ENCODE data around the gene MRPS18C. TPM values are rescaled to one million over a fixed set of nuclear protein-coding genes. Genes with fewer than 3 reads are reported as not detected.
"Not testable (repeated sequence)": the region's sequence is repeated elsewhere in the genome, so short reads cannot be mapped to it uniquely, and the experiment has no call there.

The MRPS18C gene
- total RNA-seq, result 17.2 and 23.1 TPM in 2 replicates

DNA sequence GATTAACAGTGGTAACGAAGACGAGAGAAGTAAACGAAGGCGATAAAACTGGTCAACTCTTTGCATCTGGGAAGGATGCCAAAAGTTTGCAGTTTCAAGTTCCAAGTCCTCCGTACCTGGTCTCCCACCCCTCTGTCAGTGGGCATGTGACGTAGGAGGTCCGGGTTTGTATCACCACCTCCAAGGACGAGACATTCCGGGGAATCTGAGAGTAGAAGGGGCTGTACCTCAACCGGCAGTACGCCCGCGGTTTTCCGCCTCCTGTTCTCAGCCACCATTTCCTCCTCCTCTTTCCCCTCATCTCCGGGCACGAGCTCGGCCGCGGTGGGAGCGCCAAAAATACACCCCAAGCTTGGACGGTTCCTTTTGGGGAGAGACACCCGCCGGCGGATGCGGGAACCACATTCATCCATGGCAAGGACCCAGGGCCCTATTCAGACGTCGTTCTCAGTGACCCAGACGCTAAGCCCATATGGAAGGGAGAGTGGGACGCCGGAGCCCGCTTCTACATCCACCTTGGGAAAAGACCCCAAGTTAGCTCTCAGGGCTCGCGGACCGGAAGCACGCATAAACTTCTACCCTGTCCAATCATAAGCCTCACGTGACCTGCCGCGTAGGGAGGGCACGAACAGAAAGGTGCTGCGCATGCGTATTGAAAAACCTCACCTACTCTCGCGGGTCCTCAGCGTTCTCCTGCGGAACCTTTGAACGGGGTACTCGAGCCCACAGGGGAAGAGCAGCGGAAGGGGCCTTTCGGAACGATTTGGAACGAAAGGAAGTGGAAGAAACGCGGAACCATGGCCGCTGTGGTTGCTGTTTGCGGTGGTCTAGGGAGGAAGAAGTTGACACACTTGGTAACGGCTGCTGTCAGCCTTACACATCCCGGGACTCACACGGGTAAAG, at the start of gene MRPS18C, which contains the start of gene HELQ:
MRPS18C (plus strand) TSS at position 778 of the 903 bp plus-strand sequence; CDS start at position 798, 20 bp downstream.
HELQ (minus strand) TSS at position 543 of the 903 bp plus-strand sequence; CDS start at position 413, 130 bp downstream.
- peak; percentile 97 for DNase-seq (ENCODE audit: low read depth)

DNA sequence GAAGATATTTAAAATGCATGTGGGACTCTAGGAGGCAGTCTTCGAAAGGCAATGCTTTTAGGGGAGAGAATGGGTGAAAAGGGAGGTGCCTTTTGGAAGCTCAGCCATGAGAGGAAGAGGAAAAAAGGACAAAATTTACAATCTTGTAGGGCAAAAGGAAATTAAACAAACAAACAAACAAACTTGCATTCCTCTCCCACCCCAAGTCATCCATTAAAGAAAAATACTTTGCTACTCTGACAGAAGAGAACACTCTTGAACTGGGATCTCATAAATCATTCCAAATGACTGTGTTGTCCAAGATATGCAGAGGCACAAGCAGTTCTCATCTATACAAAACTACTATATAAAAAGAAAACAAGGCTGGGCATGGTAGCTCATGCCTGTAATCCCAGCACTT, 47.0 kb upstream of the MRPS18C start:
- no peak for DNase-seq (ENCODE audit: low read depth)

DNA sequence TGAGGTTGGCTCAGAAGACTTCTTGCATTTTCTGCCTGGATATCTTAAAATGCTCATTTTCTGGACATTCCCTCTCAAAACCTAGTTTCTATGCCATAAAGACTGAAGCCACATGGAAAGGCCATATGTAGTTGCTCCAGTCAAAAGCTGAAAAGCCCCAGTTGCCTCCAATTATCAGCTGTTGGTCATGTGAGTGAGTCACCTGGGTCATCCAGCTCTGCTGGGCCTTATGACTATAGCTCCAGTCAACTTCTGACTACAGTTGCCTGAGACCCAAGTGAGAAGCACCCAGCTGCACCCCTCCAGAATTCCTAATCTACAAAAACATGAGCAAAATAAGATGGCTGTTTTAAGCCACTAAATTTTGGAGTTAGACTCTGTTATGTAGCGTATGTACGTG, 42.2 kb upstream of the MRPS18C start:
- no peak for DNase-seq (ENCODE audit: low read depth)

DNA sequence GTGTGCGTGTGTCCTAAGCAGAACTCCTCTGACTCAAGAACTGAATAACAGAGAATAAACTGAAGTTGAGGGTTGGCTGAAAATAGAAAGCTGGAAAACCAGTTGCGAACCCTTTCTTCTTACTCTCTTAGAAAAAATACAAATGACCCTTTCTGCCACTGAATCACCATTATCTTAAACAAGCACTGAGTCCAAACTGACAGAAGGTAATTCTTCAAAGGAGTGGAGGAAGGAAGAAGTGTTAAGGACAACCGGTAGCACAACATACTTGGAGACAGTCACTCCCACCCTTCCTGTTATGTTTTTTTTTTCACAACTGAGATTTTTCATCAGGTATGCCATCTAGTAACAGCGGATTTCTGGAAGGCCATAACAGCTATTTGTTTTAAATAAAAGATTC, 38.3 kb upstream of the MRPS18C start:
- no peak for DNase-seq (ENCODE audit: low read depth)

DNA sequence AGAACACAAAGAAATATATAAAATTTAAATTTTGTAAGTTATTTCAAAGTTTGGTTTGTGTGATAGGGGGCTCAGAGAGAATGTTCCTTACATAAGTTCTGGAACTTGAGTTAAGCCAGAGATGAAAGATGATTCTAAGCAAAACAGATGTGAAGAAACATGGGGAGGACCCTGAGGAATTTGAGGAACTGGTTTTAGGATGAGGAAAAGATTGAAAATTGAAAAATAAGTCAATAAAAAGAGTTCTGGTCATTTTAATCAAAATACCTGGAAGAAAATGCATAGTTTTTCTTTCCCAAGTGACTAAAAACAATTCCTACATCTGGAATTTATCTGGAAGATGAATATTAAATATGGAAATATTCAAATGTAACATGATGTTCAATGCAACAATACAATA, 37.6 kb upstream of the MRPS18C start:
- no peak for DNase-seq (ENCODE audit: low read depth)

DNA sequence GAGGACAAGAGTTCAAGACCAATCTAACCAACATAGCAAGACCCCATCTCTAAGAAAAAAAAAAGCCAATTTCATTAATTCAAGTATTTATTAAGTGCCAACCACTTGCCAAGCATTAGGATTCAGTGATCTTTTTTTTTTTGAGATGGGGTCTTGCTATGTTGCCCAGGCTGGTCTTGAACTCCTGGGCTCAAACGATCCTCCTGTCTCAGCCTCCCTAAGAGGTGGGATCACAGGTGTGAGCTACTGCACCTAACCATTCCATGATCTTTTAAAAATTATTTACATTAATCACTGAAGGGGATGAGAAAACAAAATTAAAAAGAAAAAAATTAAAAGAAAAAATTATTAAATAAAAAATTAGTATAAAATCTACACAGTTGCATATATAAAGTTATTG, 24.7 kb upstream of the MRPS18C start:
- DNase-seq (ENCODE audit: low read depth), result no peak

DNA sequence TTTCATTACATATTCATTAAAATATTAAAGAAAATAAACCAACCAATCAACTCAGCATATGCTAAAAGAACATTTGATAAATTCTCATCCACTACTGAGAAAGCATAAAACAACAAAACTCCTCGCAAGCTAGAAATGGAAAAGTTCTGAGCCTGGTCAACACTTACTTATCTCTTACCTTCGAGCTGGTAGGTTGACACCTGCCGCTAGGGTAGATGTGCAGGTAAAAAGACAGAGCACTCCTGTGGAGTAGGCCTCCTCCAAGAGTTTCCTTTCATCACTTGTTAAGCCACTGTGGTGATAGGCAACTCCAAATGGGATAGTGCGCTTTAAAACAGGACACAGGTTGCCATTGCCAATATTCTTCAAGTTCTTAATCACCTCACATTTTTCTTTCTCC, 19.2 kb upstream of the MRPS18C start:
- DNase-seq (ENCODE audit: low read depth), result no peak

DNA sequence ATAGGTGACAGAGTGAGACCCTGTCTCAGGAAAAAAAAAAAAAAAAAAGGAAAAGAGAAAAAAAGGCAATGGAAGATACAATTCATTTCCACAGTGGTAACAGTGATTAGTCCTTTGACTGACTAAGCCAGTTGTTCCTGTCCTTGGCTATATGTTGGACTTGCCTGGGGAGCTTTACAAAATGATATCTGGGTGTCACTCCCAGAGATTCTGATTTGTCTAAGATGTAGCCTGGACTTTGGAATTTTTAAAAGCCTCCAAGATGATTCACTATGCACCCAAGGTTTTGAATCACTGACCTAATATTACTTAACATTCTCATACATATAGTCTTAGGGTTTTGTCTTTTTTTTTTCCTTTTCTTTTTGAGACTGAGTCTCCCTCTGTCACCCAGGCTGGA, 17.1 kb upstream of the MRPS18C start:
- DNase-seq (ENCODE audit: low read depth), result no peak

DNA sequence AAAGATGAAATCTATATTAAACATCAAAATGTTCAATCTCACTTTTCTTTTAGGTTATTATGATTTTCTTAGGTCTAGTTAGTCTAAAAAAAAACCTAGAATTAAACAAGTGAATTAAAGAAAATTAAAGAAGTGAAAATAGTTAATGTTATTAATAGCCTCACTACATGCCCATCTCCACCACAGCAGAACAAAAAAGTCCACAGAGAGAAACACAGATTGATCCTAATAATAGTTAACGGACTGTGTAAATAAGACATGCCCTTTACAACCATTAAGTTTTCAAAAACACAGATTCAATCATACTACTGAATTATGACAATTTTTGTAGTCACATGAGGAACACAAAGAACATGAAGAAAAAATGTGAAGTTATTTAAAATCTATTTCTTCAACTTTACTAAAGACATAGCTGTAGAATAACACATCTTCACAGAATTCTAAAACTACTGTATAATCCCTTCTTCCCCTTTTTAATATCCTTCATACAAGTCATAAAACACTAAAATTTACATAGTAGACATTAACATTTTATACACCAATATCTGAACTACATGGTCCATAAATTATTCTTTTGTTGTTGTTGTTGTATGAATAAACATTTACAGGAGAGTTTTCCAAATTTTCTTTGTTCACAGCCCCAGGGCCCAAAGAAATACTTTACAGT, 15.6 kb upstream of the MRPS18C start:
- DNase-seq (ENCODE audit: low read depth), result no peak

DNA sequence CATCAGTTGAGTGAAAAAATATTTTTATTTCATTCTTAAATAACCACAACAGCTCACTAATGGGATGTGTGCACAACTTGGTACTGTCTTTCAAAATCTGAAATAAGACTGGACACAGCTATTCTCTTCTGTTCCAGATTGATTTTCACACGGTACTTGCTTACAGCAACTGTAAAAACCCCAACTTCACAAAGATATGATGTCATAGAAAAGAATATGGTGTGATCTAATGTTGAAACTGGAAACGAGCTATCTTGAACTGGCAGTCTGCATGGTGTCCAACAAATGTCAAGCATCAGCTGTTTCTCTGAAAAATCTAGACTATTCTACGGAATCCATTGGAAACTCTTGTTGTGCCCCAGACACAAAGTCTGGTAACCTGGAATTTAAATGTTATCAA, 15.0 kb upstream of the MRPS18C start:
- no peak for DNase-seq (ENCODE audit: low read depth)

DNA sequence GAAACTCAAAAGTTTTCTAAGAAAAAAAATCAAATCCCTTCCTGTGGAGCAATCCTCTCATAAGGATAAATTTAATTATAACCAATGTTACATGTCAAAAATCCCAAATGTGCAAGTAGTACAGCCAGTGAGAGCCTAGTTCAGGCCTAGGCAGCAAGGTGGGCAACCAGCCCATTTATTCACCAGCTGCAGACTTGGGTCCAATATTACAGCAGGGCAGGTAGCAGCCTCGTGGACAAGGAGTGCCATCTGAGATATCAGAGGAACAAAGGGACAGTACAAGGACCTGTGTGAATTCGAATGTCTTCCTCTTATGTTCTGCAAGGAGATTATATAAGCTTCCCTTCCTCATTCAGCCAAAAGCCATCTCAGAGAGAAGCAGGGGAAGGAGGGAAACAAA, 6.8 kb upstream of the MRPS18C start:
- DNase-seq (ENCODE audit: low read depth), result no peak

DNA sequence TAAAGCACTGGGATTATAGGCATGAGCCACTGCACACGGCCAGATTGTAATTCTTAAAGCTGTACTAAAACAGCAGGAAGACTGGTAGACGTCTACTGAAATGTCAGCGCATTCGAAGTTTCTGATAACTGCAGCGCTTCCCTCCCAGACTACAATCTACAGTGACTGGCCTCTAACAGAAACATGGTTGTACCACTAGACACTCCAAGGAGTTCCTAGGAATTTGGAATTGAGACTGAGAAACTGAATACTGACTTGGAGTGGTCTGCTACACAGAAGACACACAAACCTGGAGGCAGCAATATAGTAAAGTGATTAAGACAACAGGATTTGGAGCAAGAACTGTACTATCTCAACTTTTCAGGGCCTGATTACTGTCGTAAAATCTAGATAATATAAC, 1.2 kb upstream of the MRPS18C start:
- DNase-seq (ENCODE audit: low read depth), result peak; percentile 13

DNA sequence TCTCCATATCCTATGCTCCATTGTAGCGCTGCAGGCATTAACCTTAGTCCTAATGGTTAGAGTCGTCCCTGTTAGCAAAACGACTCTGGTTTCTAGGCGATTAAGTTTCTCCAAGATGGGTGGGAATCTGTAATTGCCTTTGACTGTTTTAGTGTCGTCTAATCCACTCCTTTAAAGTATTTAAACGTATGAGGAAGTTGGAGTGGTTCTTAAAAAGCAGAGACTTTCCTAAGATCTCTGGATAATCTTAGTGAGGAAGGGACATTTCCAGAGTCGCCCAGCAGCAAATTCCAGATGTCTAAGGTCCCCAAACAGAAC, 285 bp downstream of the MRPS18C start:
- DNase-seq (ENCODE audit: low read depth), result no peak

DNA sequence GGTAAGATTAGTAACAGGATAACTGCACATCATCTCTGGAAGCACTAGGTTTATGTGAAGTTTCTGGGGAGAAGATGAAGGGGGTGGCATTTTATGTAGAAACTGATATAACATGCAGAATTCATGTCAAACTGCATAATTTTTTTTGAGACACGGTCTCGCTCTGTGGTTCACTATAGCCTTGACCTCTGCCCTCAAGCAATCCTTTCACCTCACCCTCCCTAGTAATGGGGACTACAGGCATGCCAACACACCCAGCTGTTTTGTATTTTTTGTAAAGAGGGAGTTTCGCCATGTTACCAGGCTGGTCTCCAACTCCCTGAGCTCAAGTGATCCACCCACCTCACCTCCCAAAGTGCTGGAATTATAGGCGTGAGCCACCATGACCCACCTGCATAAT, 17.6 kb downstream of the MRPS18C start:
- no peak for DNase-seq (ENCODE audit: low read depth)

DNA sequence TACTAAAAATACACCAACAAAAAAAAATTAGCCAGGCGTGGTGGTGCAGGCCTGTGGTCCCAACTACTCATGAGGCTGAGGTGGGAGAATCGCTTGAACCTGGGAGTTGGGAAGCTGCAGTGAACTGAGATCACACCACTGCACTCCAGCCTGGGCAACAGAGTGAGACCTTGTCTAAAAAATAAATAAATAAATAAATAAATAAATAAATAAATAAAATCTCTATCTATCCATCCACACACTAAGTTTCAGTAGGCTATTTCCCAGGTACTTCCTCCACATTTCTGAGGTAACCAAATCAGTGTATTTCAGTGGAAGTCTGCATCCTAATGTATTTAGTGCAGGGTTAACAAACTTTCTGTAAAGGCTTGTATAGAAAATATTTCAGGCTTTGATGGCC, 18.1 kb downstream of the MRPS18C start:
- DNase-seq (ENCODE audit: low read depth), result no peak

DNA sequence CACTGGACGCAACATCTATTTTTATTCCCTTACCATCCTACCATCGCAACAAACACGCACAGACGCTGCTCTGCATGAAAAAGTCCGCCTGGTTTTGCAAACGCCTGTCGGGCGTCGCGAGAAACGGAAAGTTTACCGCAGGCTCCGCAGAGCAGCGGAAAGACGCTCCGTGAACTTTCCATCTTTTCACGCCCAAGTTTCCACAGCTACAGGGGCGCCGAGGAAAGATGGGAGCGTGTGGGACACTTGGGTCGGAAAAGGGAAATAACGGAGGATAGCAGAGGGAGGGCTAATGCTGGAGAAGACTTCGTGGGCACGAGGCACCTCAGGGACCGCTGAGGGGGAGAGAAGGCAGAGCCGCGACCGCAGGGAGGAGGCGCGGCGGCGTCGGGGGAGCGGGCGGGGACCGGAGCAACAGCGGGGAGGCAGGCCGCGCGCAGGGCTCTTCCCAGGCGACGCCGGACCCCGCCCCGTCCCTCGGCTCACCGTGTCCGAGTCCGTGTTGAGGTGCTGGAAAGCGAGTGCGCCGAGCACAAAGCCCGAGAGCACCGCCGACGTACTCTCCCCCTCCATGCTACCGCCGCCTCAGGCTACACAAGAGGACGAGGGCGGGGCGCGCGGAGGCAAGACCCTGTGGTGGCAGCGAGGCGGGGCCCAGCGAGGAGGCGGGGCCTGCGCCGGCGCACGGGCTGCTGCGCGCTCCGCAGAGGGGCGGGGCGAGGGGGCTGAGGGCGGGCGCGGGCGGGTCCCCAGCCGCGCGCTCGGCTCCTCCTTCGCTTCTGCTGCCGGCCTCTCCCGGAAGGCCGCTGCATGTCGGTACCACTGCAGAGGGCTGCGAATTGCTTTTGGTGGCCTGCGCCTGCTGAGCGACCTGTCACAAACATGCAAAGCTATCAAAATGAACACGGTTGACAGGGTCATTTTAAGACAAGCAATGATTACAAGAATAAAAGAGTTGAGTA, 28.9 kb downstream of the MRPS18C start, which contains the start of gene ABRAXAS1:
ABRAXAS1 (minus strand) TSS at position 601 of the 962 bp plus-strand sequence; CDS start at position 573, 28 bp downstream.
- peak; percentile 69 for DNase-seq (ENCODE audit: low read depth)

DNA sequence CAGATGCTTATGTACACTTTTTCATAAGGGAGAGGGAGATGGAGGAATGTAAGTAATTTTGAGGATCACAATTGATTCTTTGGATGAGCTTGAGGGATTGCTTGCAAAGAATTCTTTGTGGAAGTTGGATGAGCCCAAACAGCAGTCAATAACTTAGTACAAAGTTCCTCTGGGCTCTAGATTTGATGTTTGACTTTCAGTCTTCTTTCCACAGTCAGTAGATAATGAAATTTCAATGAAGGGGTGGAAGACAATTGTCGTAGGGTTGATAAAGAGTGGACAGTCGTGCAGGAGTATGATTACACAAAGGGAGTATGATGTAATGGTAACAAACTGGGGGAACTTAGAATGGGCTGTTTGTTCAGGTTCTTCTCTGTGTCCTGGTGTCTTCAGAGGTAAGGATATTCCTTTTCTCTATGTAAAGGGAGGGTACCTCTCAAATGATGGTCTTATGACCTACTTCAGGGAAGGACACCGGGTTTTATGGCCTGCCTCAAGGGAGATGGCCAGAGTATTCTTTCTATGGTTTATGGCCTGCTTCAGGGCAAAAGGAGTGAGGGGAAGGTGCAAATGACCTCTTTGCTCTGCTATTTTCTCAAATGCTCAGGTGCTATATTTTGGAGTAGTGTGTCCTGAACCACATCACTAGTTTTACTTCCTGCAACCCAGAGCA, 30.7 kb downstream of the MRPS18C start:
- no peak for DNase-seq (ENCODE audit: low read depth)

DNA sequence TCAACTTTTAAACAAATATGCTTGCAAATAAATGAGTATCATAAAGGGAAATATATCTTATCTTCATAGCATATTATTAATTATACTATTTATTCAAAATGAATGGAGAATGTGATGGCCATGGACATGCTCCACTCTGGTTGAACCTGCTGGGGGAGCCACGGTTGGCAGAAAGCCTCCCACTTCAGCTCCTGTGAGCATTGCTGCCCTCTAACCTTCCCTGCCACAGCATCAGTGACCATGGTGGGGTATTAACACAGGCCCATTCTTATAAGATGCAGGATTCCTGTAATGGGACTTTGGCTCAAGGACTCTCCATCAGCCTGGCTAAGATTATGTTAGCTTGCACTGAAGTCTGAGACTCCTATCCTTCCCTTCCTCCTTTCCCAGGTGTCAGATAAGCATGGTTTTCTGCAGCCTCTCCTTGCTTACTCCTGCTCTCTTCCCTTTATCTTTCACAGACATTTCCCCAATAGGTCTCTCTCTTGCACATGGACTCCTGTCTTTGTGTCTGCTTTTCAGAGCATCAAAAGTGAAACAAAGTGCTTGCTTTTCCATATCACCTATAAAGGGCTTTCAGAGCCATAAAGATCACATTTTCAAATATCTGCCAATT, 34.0 kb downstream of the MRPS18C start:
- no peak for DNase-seq (ENCODE audit: low read depth)

DNA sequence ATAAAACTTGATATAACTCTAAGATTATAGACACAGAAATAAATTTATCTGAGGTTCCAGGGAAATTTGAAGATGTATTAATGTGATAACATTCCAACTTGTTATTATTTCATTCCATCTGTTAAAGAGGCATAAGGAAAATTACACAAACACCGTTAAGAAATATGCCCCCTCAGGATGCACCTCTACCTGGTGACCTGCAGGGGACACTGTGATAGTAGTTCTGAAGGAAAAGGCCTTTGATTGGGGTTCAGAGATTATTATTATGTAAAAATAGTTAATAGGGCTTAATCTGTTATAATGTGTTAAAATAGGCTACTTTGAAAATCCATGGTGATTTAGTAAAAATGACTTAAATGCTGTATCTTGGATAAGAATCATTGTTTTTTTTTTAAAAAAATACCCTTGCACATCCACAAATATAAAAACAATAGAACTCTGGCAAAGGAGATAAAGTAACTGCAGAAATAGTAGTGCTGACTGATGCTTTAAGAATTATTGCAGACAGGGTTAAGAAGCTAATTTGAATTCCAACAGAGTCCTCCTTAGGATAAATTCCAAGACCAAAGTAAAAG, 35.1 kb downstream of the MRPS18C start:
- DNase-seq (ENCODE audit: low read depth), result peak; percentile 15

DNA sequence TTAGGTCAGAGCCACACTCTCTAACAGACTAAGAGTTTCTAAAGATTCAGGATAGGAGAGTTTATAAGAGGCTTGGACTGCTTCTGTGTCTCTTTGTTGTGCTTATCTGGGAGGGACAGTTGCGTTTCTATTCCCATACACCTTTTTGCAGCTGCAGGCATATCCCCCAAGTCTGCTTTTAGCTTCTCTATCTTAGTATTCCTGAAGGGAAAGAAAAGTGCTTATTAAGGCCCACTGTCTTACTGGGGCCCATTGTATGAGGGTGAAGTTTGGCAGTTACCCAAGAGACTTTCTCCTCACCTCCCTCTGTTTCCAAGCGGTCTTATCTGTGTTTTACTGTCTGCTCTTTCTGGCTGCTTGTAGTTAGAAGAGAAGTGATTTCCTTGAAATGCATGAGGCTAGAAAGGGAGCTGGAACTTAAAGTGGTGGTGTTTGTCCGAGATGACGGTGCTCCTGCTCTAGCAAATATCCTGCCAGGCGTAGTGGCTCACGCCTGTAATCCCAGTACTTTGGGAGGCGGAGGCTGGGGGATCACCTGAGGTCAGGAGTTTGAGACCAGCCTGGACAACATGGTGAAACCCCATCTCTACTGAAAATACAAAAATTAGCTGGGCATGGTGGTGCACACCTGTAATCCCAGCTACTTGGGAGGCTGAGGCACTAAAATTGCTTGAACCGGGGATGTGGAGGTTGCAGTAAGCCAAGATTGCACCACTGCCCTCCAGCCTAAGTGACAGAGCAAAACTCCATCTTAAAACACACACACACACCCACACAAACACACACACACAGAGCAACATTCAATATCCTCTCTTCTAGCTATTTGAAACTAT, 40.4 kb downstream of the MRPS18C start:
- DNase-seq (ENCODE audit: low read depth), result not testable (repeated sequence)

Measured in renal cortical epithelial cell (primary cell).